Measurements from ENCODE around the gene MARCHF7. TPM values are rescaled to one million over a fixed set of nuclear protein-coding genes. Genes with fewer than 3 reads are reported as not detected.

MARCHF7 gene
- polyA plus RNA-seq, 4 donors: 155 to 172 (median 163) TPM

- DNase-seq (ENCODE audit: low read depth in 4 of 4, low spot score in 3 of 4): no peak
Observed at GRCh38 chr2:159758239-159758638, 45.9 kb downstream of the MARCHF7 start.

GRCh38 chr2:159758686-159759085 is 46.4 kb downstream of the MARCHF7 start:
- DNase-seq (ENCODE audit: low read depth in 4 of 4, low spot score in 3 of 4): no peak

- DNase-seq (ENCODE audit: low read depth in 4 of 4, low spot score in 3 of 4): no peak
Observed at GRCh38 chr2:159759577-159759976, 47.3 kb downstream of the MARCHF7 start.

- DNase-seq (ENCODE audit: low read depth in 4 of 4, low spot score in 3 of 4): no peak
Observed at GRCh38 chr2:159760326-159760725, 48.0 kb downstream of the MARCHF7 start.

GRCh38 chr2:159762075-159762474 is 49.8 kb downstream of the MARCHF7 start:
- no peak for DNase-seq (ENCODE audit: low read depth in 4 of 4, low spot score in 3 of 4)

Other genes with a start within 250 kb of the MARCHF7 start
- 10 to 100 TPM; 68.3 to 76.3 (median 72.1) TPM for gene BAZ2B, start 96.0 kb upstream of the MARCHF7 start, polyA plus RNA-seq (ENCODE audit: insufficient read length in 4 of 4)
- 10 to 100 TPM; 10.8 to 34.1 (median 16.1) TPM for gene CD302, start 85.7 kb downstream of the MARCHF7 start, polyA plus RNA-seq (ENCODE audit: insufficient read length in 4 of 4)
- 1 to 10 TPM; 1.8 to 5.5 (median 4.1) TPM for gene LY75, start 192.2 kb downstream of the MARCHF7 start, polyA plus RNA-seq (ENCODE audit: insufficient read length in 4 of 4)

Measured in left renal pelvis (tissue), 4 donors.